Measurements from ENCODE around the gene PSMD12.

Gene PSMD12

DNA sequence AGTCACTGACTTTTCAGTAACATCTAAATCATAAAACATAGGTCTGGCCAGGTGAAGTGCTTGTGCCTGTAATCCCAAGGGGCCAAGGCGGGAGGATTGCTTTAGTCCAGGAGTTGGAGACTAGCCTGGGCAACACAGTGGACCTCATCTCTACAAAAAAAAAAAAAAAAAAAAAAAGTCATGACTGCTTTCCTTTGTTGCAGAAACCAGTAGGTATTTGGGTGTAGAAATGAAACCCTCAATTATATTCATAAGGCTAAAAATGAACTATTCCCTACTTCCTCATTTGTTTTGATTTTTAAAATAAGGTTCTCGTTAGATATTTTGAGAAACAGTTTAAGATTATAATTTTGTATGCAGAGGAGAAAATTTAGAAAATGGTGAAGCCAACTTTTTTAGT, 36.7 kb upstream of the PSMD12 start:
- no peak overlapping the region for H2AFZ ChIP-seq (ENCODE audit: low read depth, low read length, severe bottlenecking)
- no peak overlapping the region for H3K4me3 ChIP-seq (ENCODE audit: insufficient read depth, low read length, poor library complexity, severe bottlenecking)
- H3F3A ChIP-seq (ENCODE audit: insufficient read depth): no peaks in the 10 kb centered on the region
- no peaks in the 10 kb centered on the region for H3K79me2 ChIP-seq (ENCODE audit: insufficient read depth, low read length)
- H3K36me3 ChIP-seq (ENCODE audit: low read length): no peaks in the 10 kb centered on the region
- no peaks in the 10 kb centered on the region for H4K20me1 ChIP-seq (ENCODE audit: low read depth, low read length)
- no peaks in the 10 kb centered on the region for H3K9me2 ChIP-seq (replicated peaks; ENCODE audit: insufficient read depth, low read length)
- no peak overlapping the region for H3K27ac ChIP-seq (ENCODE audit: low read depth, low read length)
- no peak overlapping the region for H3K4me2 ChIP-seq (ENCODE audit: low read depth, low read length, poor library complexity, severe bottlenecking)
- H3K27me3 ChIP-seq (ENCODE audit: low read length): no peaks in the 10 kb centered on the region
- no peak overlapping the region for H3K9ac ChIP-seq (ENCODE audit: low read length)
- H3K9me3 ChIP-seq (ENCODE audit: insufficient read depth, low read length): no peaks in the 10 kb centered on the region
- no peak for TF ChIP-seq EZH2phosphoT487 (conservative IDR thresholded peaks at IDR 0.05; ENCODE audit: low read length)
- TF ChIP-seq CTCF (IDR thresholded peaks at IDR 0.05; ENCODE audit: insufficient read depth, low read length, poor library complexity, severe bottlenecking): no peak

DNA sequence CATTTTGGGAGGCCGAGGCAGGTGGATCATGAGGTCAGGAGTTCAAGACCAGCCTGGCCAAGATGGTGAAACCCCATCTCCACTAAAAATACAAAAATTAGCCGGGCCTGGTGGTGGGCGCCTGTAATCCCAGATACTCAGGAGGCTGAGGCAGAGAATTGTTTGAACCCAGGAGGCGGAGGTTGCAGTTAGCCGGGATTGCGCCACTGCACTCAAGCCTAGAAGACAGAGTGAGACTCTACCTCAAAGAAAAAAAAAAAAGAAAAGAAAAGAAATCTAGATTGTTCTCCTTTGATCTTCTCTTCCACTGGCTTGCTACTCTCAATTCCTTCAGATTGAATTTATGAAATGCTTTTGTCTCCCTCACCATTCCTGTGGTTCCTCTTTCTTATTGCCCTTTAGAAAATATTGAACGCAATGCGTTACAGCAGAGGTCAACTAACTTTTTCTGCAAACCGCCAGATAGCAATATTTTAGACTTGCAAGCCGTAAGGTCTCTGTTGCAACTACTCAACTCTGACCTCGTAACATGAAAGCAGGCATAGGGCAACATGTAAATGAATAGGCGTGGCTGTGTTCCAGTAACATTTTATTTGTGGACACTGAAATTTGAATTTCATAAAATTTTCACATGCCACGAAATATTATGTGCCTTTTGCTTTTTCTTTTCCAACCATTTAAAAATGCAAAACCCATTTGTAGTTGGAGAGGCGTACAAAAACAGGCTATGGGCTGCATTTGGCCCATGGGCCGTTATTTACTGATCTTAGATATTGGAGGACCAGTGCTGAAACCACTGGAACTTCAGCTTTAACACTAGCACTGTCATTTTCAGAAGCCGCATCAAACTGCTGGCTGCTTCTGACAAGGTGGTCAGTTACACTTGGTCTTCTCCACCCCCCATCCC, 35.5 kb upstream of the PSMD12 start:
- no peaks in the 10 kb centered on the region for H3K36me3 ChIP-seq (ENCODE audit: low read length)
- H3K4me3 ChIP-seq (ENCODE audit: insufficient read depth, low read length, poor library complexity, severe bottlenecking): no peak overlapping the region
- H3K4me2 ChIP-seq (ENCODE audit: low read depth, low read length, poor library complexity, severe bottlenecking): no peak overlapping the region
- H3K9me3 ChIP-seq (ENCODE audit: insufficient read depth, low read length): no peaks in the 10 kb centered on the region
- no peak overlapping the region for H3K27ac ChIP-seq (ENCODE audit: low read depth, low read length)
- H4K20me1 ChIP-seq (ENCODE audit: low read depth, low read length): no peaks in the 10 kb centered on the region
- H3K9me2 ChIP-seq (replicated peaks; ENCODE audit: insufficient read depth, low read length): no peaks in the 10 kb centered on the region
- TF ChIP-seq CTCF (IDR thresholded peaks at IDR 0.05; ENCODE audit: insufficient read depth, low read length, poor library complexity, severe bottlenecking): no peak
- TF ChIP-seq EZH2phosphoT487 (conservative IDR thresholded peaks at IDR 0.05; ENCODE audit: low read length): no peak
- H3K27me3 ChIP-seq (ENCODE audit: low read length): no peaks in the 10 kb centered on the region
- H2AFZ ChIP-seq (ENCODE audit: low read depth, low read length, severe bottlenecking): no peak overlapping the region
- H3K79me2 ChIP-seq (ENCODE audit: insufficient read depth, low read length): no peaks in the 10 kb centered on the region
- no peaks in the 10 kb centered on the region for H3F3A ChIP-seq (ENCODE audit: insufficient read depth)
- H3K9ac ChIP-seq (ENCODE audit: low read length): no peak overlapping the region

- no peak overlapping the region for H3K9ac ChIP-seq (ENCODE audit: low read length)
- H3K4me3 ChIP-seq (ENCODE audit: insufficient read depth, low read length, poor library complexity, severe bottlenecking): no peak overlapping the region
- no peak overlapping the region for H2AFZ ChIP-seq (ENCODE audit: low read depth, low read length, severe bottlenecking)
- TF ChIP-seq CTCF (IDR thresholded peaks at IDR 0.05; ENCODE audit: insufficient read depth, low read length, poor library complexity, severe bottlenecking): no peak
- no peak for TF ChIP-seq EZH2phosphoT487 (conservative IDR thresholded peaks at IDR 0.05; ENCODE audit: low read length)
- no peak overlapping the region for H3K27ac ChIP-seq (ENCODE audit: low read depth, low read length)
- no peak overlapping the region for H3K4me2 ChIP-seq (ENCODE audit: low read depth, low read length, poor library complexity, severe bottlenecking)
- no peaks in the 10 kb centered on the region for H3K79me2 ChIP-seq (ENCODE audit: insufficient read depth, low read length)
- H3K9me3 ChIP-seq (ENCODE audit: insufficient read depth, low read length): no peaks in the 10 kb centered on the region
- no peaks in the 10 kb centered on the region for H3K9me2 ChIP-seq (replicated peaks; ENCODE audit: insufficient read depth, low read length)
- no peaks in the 10 kb centered on the region for H3K36me3 ChIP-seq (ENCODE audit: low read length)
- no peaks in the 10 kb centered on the region for H3F3A ChIP-seq (ENCODE audit: insufficient read depth)
- no peaks in the 10 kb centered on the region for H4K20me1 ChIP-seq (ENCODE audit: low read depth, low read length)
- no peaks in the 10 kb centered on the region for H3K27me3 ChIP-seq (ENCODE audit: low read length)
Measured at GRCh38 chr17:67401106-67401505, 34.7 kb upstream of the PSMD12 start.
